ENCODE measurements around the gene CTNNA2. TPM values are rescaled to one million over a fixed set of nuclear protein-coding genes. Genes with fewer than 3 reads are reported as not detected.

Gene CTNNA2
- total RNA-seq, 6 experiments from 2014 or later, result 0.44 TPM; not detected in 5

DNA sequence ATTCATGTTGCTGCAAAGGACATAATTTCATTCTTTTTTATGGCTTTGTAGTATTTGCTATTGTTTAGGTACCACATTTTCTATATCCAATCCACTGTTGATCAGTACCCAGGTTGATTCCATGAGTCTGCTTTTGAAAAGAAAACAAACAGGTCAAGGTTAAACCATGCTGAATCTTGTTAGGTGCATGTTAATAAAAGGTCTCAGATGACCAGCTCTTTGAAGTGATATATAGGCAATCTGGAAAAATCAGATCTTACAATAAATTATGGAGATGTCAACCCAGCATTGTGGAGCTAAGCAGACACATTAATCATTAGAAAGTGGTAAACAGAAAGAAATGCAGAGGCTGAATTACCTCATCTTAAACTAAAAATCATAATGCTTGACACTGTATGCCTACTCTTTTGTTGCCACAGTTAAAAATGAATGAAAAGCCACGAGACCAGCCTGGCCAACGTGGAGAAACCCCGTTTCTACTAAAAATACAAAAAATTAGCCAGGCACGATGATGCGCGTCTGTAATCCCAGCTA lies 246.0 kb downstream of the CTNNA2 start:
- no peaks in the 10 kb centered on the region for H3K27me3 ChIP-seq
- H3K9me3 ChIP-seq, result no peaks in the 10 kb centered on the region
- no peaks in the 10 kb centered on the region for H3K36me3 ChIP-seq
- ATAC-seq, result no peak
- H3K4me3 ChIP-seq, result no peak overlapping the region
- intact Hi-C loops (cut with DNase I), result no loop called here
- H3K27ac ChIP-seq, result no peak overlapping the region
- TF ChIP-seq POLR2A (IDR thresholded peaks at IDR 0.05), result no peak
- TF ChIP-seq, protein P1, sequence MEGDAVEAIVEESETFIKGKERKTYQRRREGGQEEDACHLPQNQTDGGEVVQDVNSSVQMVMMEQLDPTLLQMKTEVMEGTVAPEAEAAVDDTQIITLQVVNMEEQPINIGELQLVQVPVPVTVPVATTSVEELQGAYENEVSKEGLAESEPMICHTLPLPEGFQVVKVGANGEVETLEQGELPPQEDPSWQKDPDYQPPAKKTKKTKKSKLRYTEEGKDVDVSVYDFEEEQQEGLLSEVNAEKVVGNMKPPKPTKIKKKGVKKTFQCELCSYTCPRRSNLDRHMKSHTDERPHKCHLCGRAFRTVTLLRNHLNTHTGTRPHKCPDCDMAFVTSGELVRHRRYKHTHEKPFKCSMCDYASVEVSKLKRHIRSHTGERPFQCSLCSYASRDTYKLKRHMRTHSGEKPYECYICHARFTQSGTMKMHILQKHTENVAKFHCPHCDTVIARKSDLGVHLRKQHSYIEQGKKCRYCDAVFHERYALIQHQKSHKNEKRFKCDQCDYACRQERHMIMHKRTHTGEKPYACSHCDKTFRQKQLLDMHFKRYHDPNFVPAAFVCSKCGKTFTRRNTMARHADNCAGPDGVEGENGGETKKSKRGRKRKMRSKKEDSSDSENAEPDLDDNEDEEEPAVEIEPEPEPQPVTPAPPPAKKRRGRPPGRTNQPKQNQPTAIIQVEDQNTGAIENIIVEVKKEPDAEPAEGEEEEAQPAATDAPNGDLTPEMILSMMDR (IDR thresholded peaks at IDR 0.05), result no peak
- WGBS (ENCODE audit: insufficient coverage, low coverage, low lambda C conversion rate, missing lambda C conversion rate), result 65% methylated on average over 6 of the region's 6 CpGs
- no peak for DNase-seq
- H3K4me1 ChIP-seq, result no peaks in the 10 kb centered on the region

DNA sequence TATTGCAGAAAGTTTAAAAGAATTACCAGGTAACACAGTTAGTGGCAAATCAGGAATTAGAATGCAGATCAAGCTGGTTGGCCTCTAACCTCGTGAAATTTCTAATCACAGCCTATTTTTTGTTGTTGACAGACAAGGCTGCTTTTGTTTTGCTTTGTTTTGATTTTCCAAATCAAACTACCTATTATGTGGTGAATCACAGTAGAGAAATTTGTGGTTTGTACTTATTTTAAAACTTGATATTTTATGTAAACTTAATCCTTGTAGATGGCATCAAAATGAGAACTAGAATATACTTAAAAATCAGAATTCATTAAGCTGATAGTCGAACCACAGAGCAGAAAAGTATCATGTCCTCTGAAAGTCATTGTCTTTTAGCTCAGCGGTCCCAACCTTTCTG lies 258.1 kb downstream of the CTNNA2 start:
- ATAC-seq, result no peak
- Histone ChIP-seq H3K27me3 (no peaks in the 10 kb centered on the region), H3K4me3 (no peak overlapping the region), H3K27ac (no peak overlapping the region), H3K9me3 (no peaks in the 10 kb centered on the region), H3K36me3 (no peaks in the 10 kb centered on the region), H3K4me1 (no peaks in the 10 kb centered on the region)
- intact Hi-C loops (cut with DNase I), result no loop called here
- WGBS (ENCODE audit: insufficient coverage, low coverage, low lambda C conversion rate, missing lambda C conversion rate), result 36% methylated on average over 3 of the region's 3 CpGs
- no peak for DNase-seq
- TF ChIP-seq, protein P1 (IDR thresholded peaks at IDR 0.05), result no peak
- TF ChIP-seq POLR2A (IDR thresholded peaks at IDR 0.05), result no peak

DNA sequence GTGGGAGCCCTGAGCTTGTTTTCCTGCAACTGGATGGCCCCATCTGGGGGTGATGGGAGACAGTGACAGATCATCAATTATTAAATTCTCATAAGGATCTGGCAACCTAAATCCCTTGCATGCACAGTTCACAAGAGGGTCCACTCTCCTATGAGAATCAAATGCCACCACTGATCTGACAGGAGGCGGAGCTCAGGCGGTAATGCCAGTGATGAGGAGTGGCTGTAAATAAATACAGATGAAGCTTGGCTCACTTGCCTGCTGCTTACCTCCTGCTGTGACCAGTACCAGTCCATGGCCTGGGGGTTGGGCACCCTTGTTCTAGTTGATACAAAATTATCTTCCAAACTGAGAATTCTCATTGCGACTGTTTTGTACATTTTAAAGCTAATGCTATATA lies 258.6 kb downstream of the CTNNA2 start:
- Histone ChIP-seq H3K9me3 (no peaks in the 10 kb centered on the region), H3K27me3 (no peaks in the 10 kb centered on the region), H3K27ac (no peak overlapping the region), H3K4me3 (no peak overlapping the region), H3K4me1 (no peaks in the 10 kb centered on the region), H3K36me3 (no peaks in the 10 kb centered on the region)
- intact Hi-C loops (cut with DNase I), result no loop called here
- ATAC-seq (no peak), DNase-seq (no peak)
- 91% methylated on average over 1 of the region's 3 CpGs for WGBS (ENCODE audit: insufficient coverage, low coverage, low lambda C conversion rate, missing lambda C conversion rate)
- TF ChIP-seq, protein P1 (IDR thresholded peaks at IDR 0.05), result no peak
- TF ChIP-seq POLR2A (IDR thresholded peaks at IDR 0.05), result no peak

DNA sequence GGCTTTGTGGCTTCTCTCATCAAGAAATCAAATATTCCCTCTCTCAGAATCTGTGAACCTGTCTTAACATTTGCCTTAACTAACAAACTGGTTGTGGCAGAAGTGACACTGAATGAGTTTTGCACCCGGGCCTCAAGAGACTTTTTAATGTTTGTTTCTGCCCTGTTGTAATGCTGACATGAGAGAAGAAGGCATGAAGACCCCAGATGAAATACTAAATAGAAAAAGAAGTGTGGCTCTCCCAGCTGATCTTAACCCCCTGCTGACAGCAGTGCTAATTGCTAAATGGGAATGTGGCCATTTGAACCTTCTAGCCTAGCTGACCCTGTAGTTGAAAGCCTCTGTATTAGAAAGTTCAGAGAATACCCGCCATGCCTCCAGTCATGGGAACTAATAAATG lies 261.2 kb downstream of the CTNNA2 start:
- Histone ChIP-seq H3K4me3 (no peak overlapping the region), H3K36me3 (no peaks in the 10 kb centered on the region), H3K27me3 (no peaks in the 10 kb centered on the region), H3K4me1 (no peaks in the 10 kb centered on the region), H3K27ac (no peak overlapping the region), H3K9me3 (no peaks in the 10 kb centered on the region)
- WGBS (ENCODE audit: insufficient coverage, low coverage, low lambda C conversion rate, missing lambda C conversion rate), result 64% methylated on average over 2 of the region's 2 CpGs
- intact Hi-C loops (cut with DNase I), result no loop called here
- DNase-seq (no peak), ATAC-seq (no peak)
- TF ChIP-seq, protein P1 (IDR thresholded peaks at IDR 0.05), result no peak
- no peak for TF ChIP-seq POLR2A (IDR thresholded peaks at IDR 0.05)

DNA sequence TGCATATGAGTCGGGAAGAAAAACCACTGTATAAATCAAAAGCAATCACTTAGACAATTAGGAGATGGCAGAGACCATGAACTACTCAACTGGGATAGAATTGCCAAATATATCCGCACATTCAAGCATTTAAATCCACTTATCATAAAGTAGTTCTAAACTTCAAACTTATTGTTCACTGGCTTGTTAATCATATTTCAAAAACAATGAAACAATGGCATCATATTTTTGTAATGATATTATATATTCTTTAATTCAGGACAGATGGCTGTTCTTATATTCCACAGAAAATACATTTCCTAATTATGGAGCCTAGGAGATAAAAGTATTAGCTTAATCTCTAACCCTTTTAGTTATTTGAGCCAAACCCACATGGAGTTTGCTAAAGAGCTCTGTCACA lies 263.6 kb downstream of the CTNNA2 start:
- no peaks in the 10 kb centered on the region for H3K27me3 ChIP-seq
- 60% methylated on average over 2 of the region's 2 CpGs for WGBS (ENCODE audit: insufficient coverage, low coverage, low lambda C conversion rate, missing lambda C conversion rate)
- ATAC-seq, result no peak
- H3K27ac ChIP-seq, result no peak overlapping the region
- H3K4me3 ChIP-seq, result no peak overlapping the region
- H3K36me3 ChIP-seq, result no peaks in the 10 kb centered on the region
- H3K4me1 ChIP-seq, result no peaks in the 10 kb centered on the region
- H3K9me3 ChIP-seq, result no peaks in the 10 kb centered on the region
- DNase-seq, result no peak
- no peak for TF ChIP-seq POLR2A (IDR thresholded peaks at IDR 0.05)
- TF ChIP-seq, protein P1 (IDR thresholded peaks at IDR 0.05), result no peak
- intact Hi-C loops (cut with DNase I), result no loop called here

Measured in right lobe of liver (tissue), 6 donors.